RWPE1 (cell line): ENCODE measurements around the gene UBE2O.
A peak's percentile ranks its signal among the peaks of the same experiment; 100 is the strongest.

Source experiments
- CTCF ChIA-PET: fragments of 350-600 bp; sonication (Branson Sonifier 250); formaldehyde crosslinking; extraction: SDS; loops from one replicate; lab custom pipeline; 2021; lab: Yijun Ruan, JAX
- POLR2A ChIA-PET: fragments of 400-600 bp; formaldehyde crosslinking; extraction: SDS; loops from one replicate; lab custom pipeline; 2020; ENCODE audit warnings: antibody characterized with exemption; ENCODE audit not compliant: low non-redundant PET; lab: Yijun Ruan, JAX
- DNase-seq: peaks from one replicate; pipeline ENCODE4 v3.0.0; 2012; ENCODE audit warnings: low spot score
- H3K27ac ChIP-seq: fragments of 450-650 bp; 2 replicates; pipeline ENCODE4 v1.5.1; 2017
- TF ChIP-seq, protein P1 (sequence below): fragments of 450-650 bp; conservative IDR thresholded peaks from 2 replicates; pipeline ENCODE4 v1.5.1; 2017; ENCODE audit warnings: low read depth, mild to moderate bottlenecking

The UBE2O gene

DNA sequence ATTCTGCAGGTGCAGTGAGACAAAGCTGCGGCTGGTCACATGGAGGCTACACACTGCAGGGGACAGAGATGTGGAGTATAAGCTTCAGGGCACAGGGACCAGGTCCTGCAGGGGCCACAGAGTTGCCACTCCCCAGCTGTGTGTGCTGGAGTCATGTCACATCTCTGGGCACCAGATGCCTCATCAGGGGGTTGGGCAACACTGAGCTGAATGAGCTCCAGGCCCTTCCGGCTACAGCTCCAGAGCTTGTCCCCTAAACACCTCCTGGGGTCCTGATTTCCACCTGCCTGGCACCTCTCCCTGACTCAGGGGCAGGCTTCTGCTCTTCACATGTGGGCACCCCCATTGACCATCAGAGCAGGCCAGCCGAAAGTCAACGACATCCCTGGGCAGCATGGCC lies 36.1 kb downstream of the UBE2O start:
- DNase-seq: no peak
- ChIA-PET CTCF (interaction anchor here (0.6 to 2.6 kb wide), 5 partner anchors 9 to 199 kb away, joined by 3 to 12 read pairs (median 5); no protein-coding TSS in a partner anchor), POLR2A (no interaction called here)
- 0 out of 2 replicates have a peak overlapping the region, but pooled peaks have one; percentile 0 for H3K27ac ChIP-seq
- TF ChIP-seq, protein P1, sequence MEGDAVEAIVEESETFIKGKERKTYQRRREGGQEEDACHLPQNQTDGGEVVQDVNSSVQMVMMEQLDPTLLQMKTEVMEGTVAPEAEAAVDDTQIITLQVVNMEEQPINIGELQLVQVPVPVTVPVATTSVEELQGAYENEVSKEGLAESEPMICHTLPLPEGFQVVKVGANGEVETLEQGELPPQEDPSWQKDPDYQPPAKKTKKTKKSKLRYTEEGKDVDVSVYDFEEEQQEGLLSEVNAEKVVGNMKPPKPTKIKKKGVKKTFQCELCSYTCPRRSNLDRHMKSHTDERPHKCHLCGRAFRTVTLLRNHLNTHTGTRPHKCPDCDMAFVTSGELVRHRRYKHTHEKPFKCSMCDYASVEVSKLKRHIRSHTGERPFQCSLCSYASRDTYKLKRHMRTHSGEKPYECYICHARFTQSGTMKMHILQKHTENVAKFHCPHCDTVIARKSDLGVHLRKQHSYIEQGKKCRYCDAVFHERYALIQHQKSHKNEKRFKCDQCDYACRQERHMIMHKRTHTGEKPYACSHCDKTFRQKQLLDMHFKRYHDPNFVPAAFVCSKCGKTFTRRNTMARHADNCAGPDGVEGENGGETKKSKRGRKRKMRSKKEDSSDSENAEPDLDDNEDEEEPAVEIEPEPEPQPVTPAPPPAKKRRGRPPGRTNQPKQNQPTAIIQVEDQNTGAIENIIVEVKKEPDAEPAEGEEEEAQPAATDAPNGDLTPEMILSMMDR: no peak

DNA sequence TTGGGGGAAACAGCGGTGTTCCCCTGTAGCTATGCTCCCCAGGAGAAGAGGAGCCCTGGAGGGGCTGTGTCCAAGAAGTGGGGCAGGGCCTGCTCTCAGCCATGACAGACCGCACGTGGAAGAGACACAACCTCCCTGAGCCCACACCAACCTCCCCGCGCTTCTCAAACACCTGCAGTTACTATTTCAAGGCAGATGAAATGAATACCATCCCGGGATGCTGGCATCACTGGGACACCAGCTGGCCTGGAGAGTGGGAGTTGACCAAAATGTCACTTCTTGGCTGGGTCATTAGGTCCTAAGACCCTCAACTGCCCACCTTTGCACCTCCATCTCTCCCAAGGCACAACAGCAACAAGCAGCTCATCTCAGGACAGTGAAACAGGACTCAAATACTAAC lies 36.5 kb downstream of the UBE2O start:
- no peak for DNase-seq
- POLR2A ChIA-PET: no interaction called here
- TF ChIP-seq, protein P1: no peak
- CTCF ChIA-PET: interaction anchor here (1.1 to 2.6 kb wide), 4 partner anchors 8 to 42 kb away, joined by 3 to 12 read pairs (median 7); no protein-coding TSS in a partner anchor
- 0 out of 2 replicates have a peak overlapping the region, but pooled peaks have one; percentile 0 for H3K27ac ChIP-seq

DNA sequence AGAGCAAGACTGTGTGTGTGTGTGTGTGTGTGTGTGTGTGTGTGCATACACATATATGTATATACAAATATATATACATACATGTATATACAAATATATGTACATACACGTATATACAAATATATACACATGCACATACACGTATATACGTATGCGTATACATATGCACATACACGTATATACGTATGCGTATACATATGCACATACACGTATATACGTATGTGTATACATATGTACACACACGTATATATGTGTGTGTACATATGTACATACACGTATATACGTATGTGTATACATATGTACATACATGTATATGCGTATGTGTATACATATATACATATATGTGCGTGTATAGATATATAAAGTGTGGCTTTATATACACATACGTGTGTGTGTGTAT lies 37.2 kb downstream of the UBE2O start:
- DNase-seq: no peak
- ChIA-PET CTCF (interaction anchor here (2.6 kb wide), 1 partner anchor 43 kb away, joined by 9 read pairs; no protein-coding TSS in a partner anchor), POLR2A (interaction anchor here (0.6 kb wide), 1 partner anchor 36 kb away, joined by 3 read pairs; no protein-coding TSS in a partner anchor)
- H3K27ac ChIP-seq: no peak overlapping the region
- TF ChIP-seq, protein P1: no peak

DNA sequence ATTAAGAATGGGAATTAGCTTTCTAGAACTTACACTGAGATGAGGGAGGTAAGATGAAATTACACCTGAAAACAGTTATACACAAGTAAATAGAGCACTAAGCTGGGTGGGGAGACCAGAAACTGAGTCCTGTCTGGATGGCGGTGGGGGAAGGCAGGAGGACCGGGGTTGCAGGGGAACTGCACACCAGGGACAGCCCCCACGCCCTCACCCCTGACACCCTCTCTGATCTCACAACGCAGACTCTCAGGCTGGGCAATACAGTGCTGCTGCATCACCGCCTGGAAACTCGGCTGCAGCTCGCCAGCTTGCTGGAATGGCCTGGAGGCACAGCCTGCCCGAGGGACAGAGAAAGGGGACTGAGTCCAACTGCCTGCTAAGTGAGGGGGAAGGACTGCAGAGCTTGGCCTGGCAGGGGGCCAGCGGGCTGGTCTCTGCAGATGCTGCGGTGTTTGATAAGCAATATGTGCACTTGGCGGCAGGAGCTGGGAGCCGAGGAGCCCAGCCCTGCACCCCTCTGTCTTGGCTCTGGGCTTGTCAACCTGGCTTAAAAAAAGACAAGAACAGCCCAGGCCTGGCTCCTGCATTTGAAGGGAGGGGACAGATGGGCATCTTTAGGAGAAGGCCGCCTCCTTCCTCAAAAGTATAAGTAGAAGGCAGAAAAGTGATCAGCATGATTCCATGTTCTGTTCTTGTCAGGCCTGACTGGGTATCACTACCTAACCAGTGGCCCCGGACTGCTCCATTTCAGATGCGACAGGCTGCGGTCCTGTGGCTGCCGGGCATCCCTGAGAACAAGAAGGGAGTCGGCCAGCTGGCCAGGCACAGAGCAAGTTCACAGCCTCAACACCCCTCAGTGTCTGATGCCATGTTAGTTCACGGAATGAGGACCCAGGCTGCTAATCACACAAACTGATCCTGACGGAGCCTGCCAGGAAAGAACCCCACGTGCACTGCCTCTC lies 38.3 kb downstream of the UBE2O start:
- ChIA-PET POLR2A (no interaction called here), CTCF (interaction anchor here (0.6 to 2.0 kb wide), 4 partner anchors 17 to 470 kb away, joined by 3 to 9 read pairs (median 3); no protein-coding TSS in a partner anchor)
- DNase-seq: no peak
- H3K27ac ChIP-seq: peak overlapping the region; percentile 27; the same call in 1 of the 2 replicates
- TF ChIP-seq, protein P1: no peak

DNA sequence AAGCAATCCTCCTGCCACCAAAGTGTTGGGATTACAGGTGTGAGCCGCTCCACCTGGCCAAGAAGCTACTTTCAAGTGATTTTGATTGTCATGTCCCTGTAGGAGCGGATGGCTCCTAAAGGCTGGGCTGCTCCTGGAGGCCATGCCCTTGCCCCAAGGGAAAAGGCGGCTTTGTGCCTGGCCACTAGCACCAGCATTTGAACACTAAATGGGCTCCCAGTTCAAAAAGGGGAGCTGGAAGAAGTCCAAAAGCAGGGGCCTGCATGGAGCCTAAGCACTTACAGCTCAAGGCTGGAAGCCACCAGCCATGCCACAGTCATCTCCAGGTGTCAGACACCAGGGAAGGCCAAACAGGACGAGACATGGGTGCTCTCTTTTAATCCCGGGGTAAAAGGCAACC lies 41.7 kb downstream of the UBE2O start:
- no peak for DNase-seq
- ChIA-PET CTCF (interaction anchor here (0.8 to 1.7 kb wide), 6 partner anchors 14 to 96 kb away, joined by 3 to 5 read pairs (median 3); no protein-coding TSS in a partner anchor), POLR2A (no interaction called here)
- H3K27ac ChIP-seq: peak overlapping the region; percentile 18
- TF ChIP-seq, protein P1: no peak

DNA sequence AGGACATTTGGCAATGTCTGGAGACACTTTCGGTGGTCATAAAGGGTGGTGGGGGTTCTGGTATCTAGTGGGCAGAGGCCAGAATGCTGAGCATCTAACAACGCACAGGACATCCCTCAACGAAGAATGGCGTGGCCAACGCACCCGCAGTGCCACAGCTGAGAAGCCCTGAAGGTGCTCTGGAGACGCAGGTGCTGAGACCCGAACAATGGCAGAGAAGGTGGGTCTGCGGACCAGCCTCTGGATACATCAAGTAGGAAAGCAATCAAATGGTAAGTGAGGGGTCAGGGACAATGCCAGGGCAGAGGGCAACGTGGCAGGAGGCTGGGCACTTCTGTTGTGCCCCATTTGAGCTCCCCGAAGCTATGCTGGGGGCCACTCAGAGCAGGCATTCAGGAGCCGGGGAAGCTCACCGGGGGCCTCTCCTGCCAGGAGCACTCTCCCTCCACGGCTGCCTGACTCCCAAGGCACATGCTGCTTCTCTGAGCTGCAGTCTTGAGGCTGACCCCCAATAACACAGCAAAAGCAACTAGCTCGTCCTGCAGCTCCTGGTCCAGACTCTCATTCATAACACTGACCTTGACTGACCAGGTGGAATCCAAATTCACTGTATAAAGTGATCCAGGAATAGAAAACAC lies 42.5 kb downstream of the UBE2O start:
- TF ChIP-seq, protein P1: no peak
- CTCF ChIA-PET: interaction anchor here (1.2 to 1.7 kb wide), 4 partner anchors 13 to 48 kb away, joined by 3 to 5 read pairs (median 4); no protein-coding TSS in a partner anchor
- POLR2A ChIA-PET: no interaction called here
- H3K27ac ChIP-seq: no peak overlapping the region
- DNase-seq: no peak
